ENCODE results near the gene HMOX2.

DNA sequence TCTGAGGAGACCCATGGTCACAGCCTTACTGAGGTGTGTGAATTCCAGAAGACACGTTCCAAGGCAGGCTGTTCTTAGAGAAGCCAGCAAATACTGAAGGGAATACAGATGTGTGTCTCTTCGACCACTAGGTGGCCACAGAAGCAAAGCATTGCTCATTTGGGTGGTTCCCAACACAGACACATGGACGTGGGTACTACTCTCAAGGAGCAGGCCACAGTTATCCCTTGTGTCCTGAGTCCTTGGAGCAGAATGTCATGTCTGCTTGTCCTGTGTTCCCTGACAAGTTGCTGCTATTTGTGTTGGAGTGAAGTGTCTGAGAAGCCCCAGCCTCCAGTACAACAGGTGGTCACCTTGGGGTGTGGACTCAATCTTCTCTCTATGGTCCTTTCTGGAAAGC is 30.3 kb downstream of the HMOX2 start:
- TF ChIP-seq, protein P1, sequence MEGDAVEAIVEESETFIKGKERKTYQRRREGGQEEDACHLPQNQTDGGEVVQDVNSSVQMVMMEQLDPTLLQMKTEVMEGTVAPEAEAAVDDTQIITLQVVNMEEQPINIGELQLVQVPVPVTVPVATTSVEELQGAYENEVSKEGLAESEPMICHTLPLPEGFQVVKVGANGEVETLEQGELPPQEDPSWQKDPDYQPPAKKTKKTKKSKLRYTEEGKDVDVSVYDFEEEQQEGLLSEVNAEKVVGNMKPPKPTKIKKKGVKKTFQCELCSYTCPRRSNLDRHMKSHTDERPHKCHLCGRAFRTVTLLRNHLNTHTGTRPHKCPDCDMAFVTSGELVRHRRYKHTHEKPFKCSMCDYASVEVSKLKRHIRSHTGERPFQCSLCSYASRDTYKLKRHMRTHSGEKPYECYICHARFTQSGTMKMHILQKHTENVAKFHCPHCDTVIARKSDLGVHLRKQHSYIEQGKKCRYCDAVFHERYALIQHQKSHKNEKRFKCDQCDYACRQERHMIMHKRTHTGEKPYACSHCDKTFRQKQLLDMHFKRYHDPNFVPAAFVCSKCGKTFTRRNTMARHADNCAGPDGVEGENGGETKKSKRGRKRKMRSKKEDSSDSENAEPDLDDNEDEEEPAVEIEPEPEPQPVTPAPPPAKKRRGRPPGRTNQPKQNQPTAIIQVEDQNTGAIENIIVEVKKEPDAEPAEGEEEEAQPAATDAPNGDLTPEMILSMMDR (IDR thresholded peaks at IDR 0.05; ENCODE audit: insufficient read depth, low read length, poor library complexity, severe bottlenecking): peak; percentile 81
- TF ChIP-seq EZH2phosphoT487 (conservative IDR thresholded peaks at IDR 0.05; ENCODE audit: low read length): no peak

Data from SU-DHL-6 (cell line).